Germinal center (tissue), 1 donor: Measurements from ENCODE around the gene JUN.

Experiments used
- DNase-seq: peaks from one replicate; pipeline ENCODE4 v3.0.0; 2012; ENCODE audit warnings: mixed read lengths, low spot score

The JUN gene

GRCh38 chr1:58783090-58783992 is 506 bp downstream of the JUN start:
- DNase-seq: peak; percentile 16

- peak; percentile 62 for DNase-seq
These were observed 1.4 kb downstream of the JUN start for GRCh38 chr1:58782178-58783089.

GRCh38 chr1:58781541-58782177 is 2.2 kb downstream of the JUN start:
- DNase-seq: peak; percentile 21

GRCh38 chr1:58780836-58781452 is 2.9 kb downstream of the JUN start:
- no peak for DNase-seq

- no peak for DNase-seq
These were observed 3.4 kb downstream of the JUN start for GRCh38 chr1:58780411-58780810.

- no peak for DNase-seq
These were observed 4.0 kb downstream of the JUN start for GRCh38 chr1:58779801-58780382.

- no peak for DNase-seq
These were observed 4.6 kb downstream of the JUN start for GRCh38 chr1:58779059-58779754.

- DNase-seq: no peak
These were observed 5.4 kb downstream of the JUN start for GRCh38 chr1:58778385-58779000.

- no peak for DNase-seq
These were observed 9.8 kb downstream of the JUN start for GRCh38 chr1:58774027-58774426.

- DNase-seq: no peak
These were observed 10.4 kb downstream of the JUN start for GRCh38 chr1:58773406-58773840.

GRCh38 chr1:58769809-58770320 is 14.0 kb downstream of the JUN start:
- DNase-seq: no peak

- DNase-seq: peak; percentile 20
These were observed 14.7 kb downstream of the JUN start for GRCh38 chr1:58768971-58769808.

GRCh38 chr1:58768191-58768731 is 15.6 kb downstream of the JUN start:
- DNase-seq: no peak

- DNase-seq: no peak
These were observed 16.7 kb downstream of the JUN start for GRCh38 chr1:58767143-58767542.

GRCh38 chr1:58765441-58765840 is 18.4 kb downstream of the JUN start:
- DNase-seq: no peak

- no peak for DNase-seq
These were observed 18.8 kb downstream of the JUN start for GRCh38 chr1:58765006-58765405.

GRCh38 chr1:58764294-58764978 is 19.4 kb downstream of the JUN start:
- no peak for DNase-seq

- no peak for DNase-seq
These were observed 20.6 kb downstream of the JUN start for GRCh38 chr1:58763214-58763613.
